AG04450 (cell line): ENCODE measurements around the gene TBC1D2B. TPM values are rescaled to one million over a fixed set of nuclear protein-coding genes. Genes with fewer than 3 reads are reported as not detected.

ENCODE experiments used
- CTCF ChIA-PET: fragments of 300-600, 350-600 bp; formaldehyde crosslinking; extraction: SDS; loops from one replicate; lab custom pipeline; 2022; ENCODE audit warnings: antibody characterized with exemption, inconsistent platforms; lab: Charles Lee
- POLR2A ChIA-PET: fragments of 350-600 bp; formaldehyde crosslinking; extraction: SDS; loops from one replicate; lab custom pipeline; 2021; ENCODE audit warnings: antibody characterized with exemption, inconsistent platforms; lab: Yijun Ruan, JAX
- DNase-seq: peaks from one replicate; pipeline ENCODE4 v3.0.0-alpha.2; 2011; ENCODE audit warnings: low read depth, low spot score
- H3K27ac ChIP-seq: one replicate; pipeline ENCODE4 v1.5.1; 2012; ENCODE audit warnings: low read depth, low read length, control low read depth
- H3K27me3 ChIP-seq: one replicate; pipeline ENCODE4 v1.6.0; 2012; ENCODE audit warnings: low read length; ENCODE audit not compliant: control insufficient read depth, insufficient read depth
- H3K4me3 ChIP-seq: 2 replicates; pipeline ENCODE4 v1.5.1; 2011; ENCODE audit warnings: mild to moderate bottlenecking, low read depth, low read length, control low read depth
- H3K9me3 ChIP-seq: 2 replicates; pipeline ENCODE4 v1.5.1; 2012; ENCODE audit warnings: low read length; ENCODE audit not compliant: control insufficient read depth, insufficient read depth
- CTCF ChIP-seq: IDR thresholded peaks from 2 replicates; pipeline ENCODE4 v1.5.1; 2011; ENCODE audit warnings: low read depth, low read length, control low read depth, inconsistent platforms
- polyA plus RNA-seq: library from polyadenylated mRNA; depleted of rRNA; stranded (reverse); fragments of >200 nt; gene quantifications from 2 replicates; pipeline ENCODE4 v1.2.3, GENCODE V29; 2011

Gene TBC1D2B
- polyA plus RNA-seq, 1 experiment: 42.0 TPM

GRCh38 chr15:77985031-77985930, 92.2 kb downstream of the TBC1D2B start:
- ChIA-PET CTCF (interaction anchor here (1.1 to 1.2 kb wide), 2 partner anchors 97 to 123 kb away, joined by 3 read pairs; no protein-coding TSS in a partner anchor), POLR2A (no interaction called here)
- Histone ChIP-seq H3K4me3 (no peak overlapping the region), H3K9me3 (no peaks in the 10 kb centered on the region; the same call in 1 of the 2 replicates), H3K27me3 (peaks cover 9% of the 10 kb centered on the region), H3K27ac (no peak overlapping the region)
- no peak for DNase-seq
- no peak for TF ChIP-seq CTCF

- no peak overlapping the region for H3K27ac ChIP-seq
- no peaks in the 10 kb centered on the region; the same call in 1 of the 2 replicates for H3K9me3 ChIP-seq
- DNase-seq: no peak
- ChIA-PET POLR2A (interaction anchor here (1.0 kb wide), 1 partner anchor 109 kb away, joined by 3 read pairs; no protein-coding TSS in a partner anchor), CTCF (interaction anchor here (1.2 kb wide), 2 partner anchors 17 to 124 kb away, joined by 3 to 5 read pairs; no protein-coding TSS in a partner anchor)
- H3K4me3 ChIP-seq: no peak overlapping the region
- H3K27me3 ChIP-seq: peaks cover 9% of the 10 kb centered on the region
- TF ChIP-seq CTCF: no peak
These were observed 93.1 kb downstream of the TBC1D2B start for GRCh38 chr15:77984446-77984861.

GRCh38 chr15:77983708-77984445, 93.6 kb downstream of the TBC1D2B start:
- peak; percentile 21 for TF ChIP-seq CTCF
- Histone ChIP-seq H3K27me3 (peaks cover 9% of the 10 kb centered on the region), H3K27ac (no peak overlapping the region), H3K4me3 (no peak overlapping the region), H3K9me3 (no peaks in the 10 kb centered on the region; the same call in 1 of the 2 replicates)
- ChIA-PET POLR2A (interaction anchor here (1.0 kb wide), 1 partner anchor 110 kb away, joined by 3 read pairs; no protein-coding TSS in a partner anchor), CTCF (interaction anchor here (1.2 to 1.3 kb wide), 2 partner anchors 17 to 124 kb away, joined by 4 to 5 read pairs; no protein-coding TSS in a partner anchor)
- DNase-seq: no peak

- ChIA-PET CTCF (interaction anchor here (1.2 to 1.3 kb wide), 2 partner anchors 16 to 125 kb away, joined by 4 to 5 read pairs; no protein-coding TSS in a partner anchor), POLR2A (interaction anchor here (1.0 kb wide), 1 partner anchor 110 kb away, joined by 3 read pairs; no protein-coding TSS in a partner anchor)
- H3K27ac ChIP-seq: no peak overlapping the region
- no peaks in the 10 kb centered on the region; the same call in 1 of the 2 replicates for H3K9me3 ChIP-seq
- DNase-seq: no peak
- TF ChIP-seq CTCF: no peak
- peaks cover 9% of the 10 kb centered on the region for H3K27me3 ChIP-seq
- no peak overlapping the region for H3K4me3 ChIP-seq
These were observed 94.3 kb downstream of the TBC1D2B start for GRCh38 chr15:77983091-77983707.
